GM12865 (cell line): ENCODE data around the gene DENND10.
"Not testable (repeated sequence)": the region's sequence is repeated elsewhere in the genome, so short reads cannot be mapped to it uniquely, and the experiment has no call there.

ENCODE experiments used
- DNase-seq: peaks from one replicate; pipeline ENCODE4 v3.0.0; 2010; ENCODE audit warnings: low read depth
- H3K4me3 ChIP-seq: 2 replicates; pipeline ENCODE4 v1.5.1; 2011; ENCODE audit warnings: mild to moderate bottlenecking, low read depth, low read length, control low read depth
- CTCF ChIP-seq: IDR thresholded peaks from 2 replicates; pipeline ENCODE4 v1.5.1; 2011; ENCODE audit warnings: low read length, control low read depth, low read depth, inconsistent platforms; ENCODE audit not compliant: insufficient read depth; ENCODE audit errors: missing control alignments

DENND10 gene

GRCh38 chr10:119100434-119101238, 3.3 kb upstream of the DENND10 start:
- TF ChIP-seq CTCF: no peak
- H3K4me3 ChIP-seq: no peak overlapping the region
- no peak for DNase-seq

- TF ChIP-seq CTCF: no peak
- no peak for DNase-seq
- no peak overlapping the region for H3K4me3 ChIP-seq
Measured at GRCh38 chr10:119101366-119102098, 2.4 kb upstream of the DENND10 start.

GRCh38 chr10:119103241-119103902, 541 bp upstream of the DENND10 start:
- DNase-seq: no peak
- no peak overlapping the region for H3K4me3 ChIP-seq
- no peak for TF ChIP-seq CTCF

GRCh38 chr10:119104654-119105015, 722 bp downstream of the DENND10 start:
- peak; percentile 24 for DNase-seq
- H3K4me3 ChIP-seq: peak overlapping the region; percentile 57
- TF ChIP-seq CTCF: no peak

GRCh38 chr10:119105155-119105554, 1.2 kb downstream of the DENND10 start:
- peak overlapping the region; percentile 57 for H3K4me3 ChIP-seq
- DNase-seq: no peak
- no peak for TF ChIP-seq CTCF

- DNase-seq, H3K4me3 ChIP-seq: not testable (repeated sequence)
Measured at GRCh38 chr10:119105899-119106298, 2.0 kb downstream of the DENND10 start.

GRCh38 chr10:119107106-119107505, 3.2 kb downstream of the DENND10 start:
- DNase-seq: not testable (repeated sequence)

GRCh38 chr10:119107771-119108170, 3.9 kb downstream of the DENND10 start:
- not testable (repeated sequence) for DNase-seq, H3K4me3 ChIP-seq

More at GRCh38 chr10:119107106-119107505, 3.2 kb downstream of the DENND10 start:
- not testable (repeated sequence) for H3K4me3 ChIP-seq
